ENCODE data around the gene CHURC1.

DNA sequence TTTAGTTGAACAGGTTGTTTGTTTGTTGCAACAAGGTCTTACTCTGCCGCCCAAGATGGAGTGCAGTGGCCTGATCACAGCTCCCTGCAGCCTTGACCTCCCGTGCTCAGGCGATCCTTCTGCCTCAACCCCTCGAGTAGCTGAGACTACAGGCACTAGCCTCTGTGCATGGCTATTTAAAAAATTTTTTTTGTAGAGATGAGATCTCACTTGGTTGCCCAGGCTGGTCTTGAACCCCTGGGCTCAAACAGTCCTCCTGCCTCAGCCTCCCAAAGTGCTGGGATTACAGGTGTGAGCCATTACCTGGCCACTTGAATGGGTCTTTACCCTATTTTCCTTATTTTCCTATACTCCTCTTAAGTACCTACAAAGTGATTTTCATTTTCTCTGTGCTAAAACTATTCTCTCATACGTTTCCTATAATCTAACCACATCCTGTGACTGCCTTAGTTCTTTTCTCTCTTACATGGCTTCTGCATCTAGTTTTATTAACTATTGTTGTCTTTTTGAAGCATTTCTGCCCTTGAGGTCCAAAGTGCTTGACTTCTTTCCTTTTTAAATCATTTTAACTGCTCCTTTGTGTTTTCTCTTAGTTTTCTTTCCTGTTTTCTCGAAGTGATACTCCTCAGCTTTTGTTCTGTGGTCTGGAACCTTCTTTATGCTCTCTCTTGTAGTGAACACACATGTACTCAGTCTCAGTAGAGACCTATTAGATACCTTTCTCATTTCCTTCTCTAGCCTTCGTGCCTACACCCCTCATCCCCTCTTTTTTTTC is 14.2 kb downstream of the CHURC1 start:
- TF ChIP-seq, protein P1, sequence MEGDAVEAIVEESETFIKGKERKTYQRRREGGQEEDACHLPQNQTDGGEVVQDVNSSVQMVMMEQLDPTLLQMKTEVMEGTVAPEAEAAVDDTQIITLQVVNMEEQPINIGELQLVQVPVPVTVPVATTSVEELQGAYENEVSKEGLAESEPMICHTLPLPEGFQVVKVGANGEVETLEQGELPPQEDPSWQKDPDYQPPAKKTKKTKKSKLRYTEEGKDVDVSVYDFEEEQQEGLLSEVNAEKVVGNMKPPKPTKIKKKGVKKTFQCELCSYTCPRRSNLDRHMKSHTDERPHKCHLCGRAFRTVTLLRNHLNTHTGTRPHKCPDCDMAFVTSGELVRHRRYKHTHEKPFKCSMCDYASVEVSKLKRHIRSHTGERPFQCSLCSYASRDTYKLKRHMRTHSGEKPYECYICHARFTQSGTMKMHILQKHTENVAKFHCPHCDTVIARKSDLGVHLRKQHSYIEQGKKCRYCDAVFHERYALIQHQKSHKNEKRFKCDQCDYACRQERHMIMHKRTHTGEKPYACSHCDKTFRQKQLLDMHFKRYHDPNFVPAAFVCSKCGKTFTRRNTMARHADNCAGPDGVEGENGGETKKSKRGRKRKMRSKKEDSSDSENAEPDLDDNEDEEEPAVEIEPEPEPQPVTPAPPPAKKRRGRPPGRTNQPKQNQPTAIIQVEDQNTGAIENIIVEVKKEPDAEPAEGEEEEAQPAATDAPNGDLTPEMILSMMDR (IDR thresholded peaks at IDR 0.05) = no peak
- no peak for TF ChIP-seq SP1 (CRISPR knock-in tag; conservative IDR thresholded peaks at IDR 0.05)
